Stomach smooth muscle (tissue), 2 donors: ENCODE data around the gene GLB1L2.

ENCODE experiments used
- H3K27ac ChIP-seq: one replicate; pipeline ENCODE4 v1.7.0; 2013; ENCODE audit warnings: mild to moderate bottlenecking, low read length, inconsistent platforms
- H3K27me3 ChIP-seq, 2 donors: one replicate each; pipeline ENCODE4 v1.7.0; 2013; ENCODE audit warnings: low read length in 2 of 2; ENCODE audit not compliant: insufficient read depth in 2 of 2, control insufficient read depth in 1 of 2
- H3K36me3 ChIP-seq, 2 donors: one replicate each; pipeline ENCODE4 v1.7.0; 2013; ENCODE audit warnings: low read length in 2 of 2; ENCODE audit not compliant: control insufficient read depth in 2 of 2, insufficient read depth in 2 of 2
- H3K4me1 ChIP-seq: one replicate; pipeline ENCODE4 v1.7.0; 2013; ENCODE audit warnings: low read length; ENCODE audit not compliant: control insufficient read depth, insufficient read depth
- H3K4me3 ChIP-seq, 2 donors: one replicate each; pipeline ENCODE4 v1.7.0; 2013; ENCODE audit warnings: low read length in 2 of 2
- H3K9ac ChIP-seq, 2 donors: one replicate each; pipeline ENCODE4 v1.7.0; 2013; ENCODE audit warnings: low read length in 2 of 2, mild to moderate bottlenecking in 1 of 2
- H3K9me3 ChIP-seq, 2 donors: one replicate each; pipeline ENCODE4 v1.7.0; 2013; ENCODE audit warnings: low read length in 2 of 2; ENCODE audit not compliant: control insufficient read depth in 2 of 2
- donor health status: healthy.
- donor health status: Pancreatic carcinoma.

The GLB1L2 gene

DNA sequence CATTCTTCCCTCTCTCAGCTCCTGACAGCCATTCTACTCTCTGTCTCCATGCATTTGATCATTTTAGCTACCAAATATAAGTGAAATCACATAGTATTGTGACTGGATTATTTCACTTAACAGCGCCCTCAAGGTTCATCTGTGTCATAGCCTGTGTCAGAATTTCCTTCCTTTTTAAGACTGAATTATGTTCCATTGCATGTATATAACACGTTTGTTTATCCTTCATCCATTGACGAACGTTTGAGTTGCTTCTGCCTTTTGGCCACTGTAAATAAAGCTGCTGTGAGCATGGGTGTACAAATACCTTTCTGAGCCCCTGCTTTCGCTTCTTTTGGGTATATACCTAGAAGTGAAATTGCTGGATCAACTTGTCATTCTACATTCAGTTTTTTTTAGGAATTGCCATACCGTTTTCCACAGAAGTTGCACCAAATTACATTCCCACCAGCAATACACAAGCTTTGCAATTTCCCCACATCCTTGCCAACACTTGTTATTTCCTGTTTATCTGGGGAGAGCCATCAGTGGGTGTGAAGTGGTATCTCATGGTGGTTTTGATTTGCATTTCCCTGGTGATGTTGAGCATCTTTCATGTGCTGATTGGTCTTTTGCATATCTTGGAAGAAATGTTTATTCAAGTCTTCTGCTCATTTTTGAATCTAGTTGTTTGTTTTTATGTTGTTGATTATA, 17.5 kb downstream of the GLB1L2 start:
- no peaks in the 10 kb centered on the region for H3K9me3 ChIP-seq

DNA sequence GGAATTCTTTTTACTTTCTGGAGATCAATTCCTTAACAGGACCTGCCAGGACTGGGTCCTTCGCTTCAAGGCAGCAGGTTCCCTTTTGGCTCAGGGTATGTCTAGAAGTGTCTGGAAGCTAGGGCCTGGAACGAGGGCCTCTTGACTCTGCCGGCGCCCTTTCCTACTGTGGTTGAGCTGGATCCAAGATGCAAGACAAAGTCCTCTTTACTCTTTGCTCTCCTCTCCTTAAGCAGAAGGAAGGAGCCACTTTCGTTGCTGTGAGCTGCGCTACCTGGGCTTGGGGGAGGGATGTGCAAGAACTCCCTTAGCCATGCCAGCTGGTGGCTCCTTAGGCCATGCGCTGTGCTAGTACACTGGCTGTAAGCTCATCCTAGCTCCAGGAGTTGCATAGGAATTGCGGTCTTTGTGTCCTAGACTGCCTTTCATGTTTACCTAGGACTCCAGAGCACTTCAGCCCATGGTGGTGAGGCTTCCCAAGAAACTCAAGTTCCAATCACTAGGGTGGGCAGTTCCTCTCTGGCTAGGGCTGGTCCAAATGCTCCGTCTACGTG, 18.1 kb downstream of the GLB1L2 start:
- no peaks in the 10 kb centered on the region for H3K4me1 ChIP-seq
- H3K27ac ChIP-seq: no peak overlapping the region
- no peaks in the 10 kb centered on the region for H3K9me3 ChIP-seq
- no peak overlapping the region for H3K9ac ChIP-seq
- no peaks in the 10 kb centered on the region for H3K27me3 ChIP-seq
- peaks cover 0 to 2% of the 10 kb centered on the region in 2 donors for H3K36me3 ChIP-seq
- H3K4me3 ChIP-seq: no peak overlapping the region

More for the DNA sequence above, 17.5 kb downstream of the GLB1L2 start:
- Histone ChIP-seq H3K4me1 (no peaks in the 10 kb centered on the region), H3K9ac (no peak overlapping the region), H3K36me3 (peaks cover 0 to 2% of the 10 kb centered on the region in 2 donors), H3K27ac (no peak overlapping the region), H3K27me3 (no peaks in the 10 kb centered on the region), H3K4me3 (no peak overlapping the region)

DNA sequence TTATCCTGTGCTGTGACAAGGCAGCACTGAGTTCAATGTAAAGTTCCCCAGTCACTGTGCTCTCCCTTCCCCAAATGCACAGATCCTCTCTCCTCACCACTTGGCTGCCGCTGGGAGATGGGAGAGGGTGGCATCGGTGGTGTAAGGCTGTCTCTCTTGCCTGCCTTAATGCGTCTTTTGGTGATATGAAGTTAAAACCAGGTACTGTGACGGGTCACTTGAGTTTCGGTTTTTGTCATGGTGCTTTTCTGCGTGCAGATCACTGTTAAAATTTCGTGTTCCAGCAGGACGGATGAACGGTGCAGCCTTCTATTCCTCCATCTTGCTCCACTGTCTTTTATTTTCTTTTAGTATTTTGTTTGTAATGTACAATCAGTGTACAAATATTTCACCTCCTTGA, 18.6 kb downstream of the GLB1L2 start:
- H3K9me3 ChIP-seq: no peaks in the 10 kb centered on the region
- H3K9ac ChIP-seq: no peak overlapping the region
- H3K27me3 ChIP-seq: no peaks in the 10 kb centered on the region
- no peak overlapping the region for H3K27ac ChIP-seq
- H3K4me1 ChIP-seq: no peaks in the 10 kb centered on the region
- H3K36me3 ChIP-seq: peaks cover 0 to 2% of the 10 kb centered on the region in 2 donors
- no peak overlapping the region for H3K4me3 ChIP-seq

DNA sequence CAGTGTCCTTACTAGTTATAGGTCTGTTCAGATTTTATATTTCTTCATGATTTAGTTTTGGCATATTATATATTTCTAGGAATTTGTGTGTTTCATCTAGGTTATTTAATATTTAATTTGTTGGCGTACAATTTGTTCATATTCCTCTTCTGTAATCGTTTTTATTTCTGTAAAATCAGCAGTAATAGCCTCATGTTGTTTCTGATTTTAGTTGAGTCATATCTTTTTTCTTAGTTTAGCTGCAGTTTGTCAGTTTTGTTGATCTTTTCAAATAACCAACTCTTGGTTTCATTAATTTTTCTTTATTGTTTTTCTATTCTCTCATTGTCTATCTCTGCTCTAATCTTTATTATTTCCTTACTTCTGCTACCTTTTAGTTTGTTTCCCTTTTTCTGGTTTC, 20.3 kb downstream of the GLB1L2 start:
- Histone ChIP-seq H3K4me1 (no peaks in the 10 kb centered on the region), H3K9ac (no peak overlapping the region), H3K36me3 (peaks cover 0 to 2% of the 10 kb centered on the region in 2 donors), H3K27ac (no peak overlapping the region), H3K9me3 (no peaks in the 10 kb centered on the region), H3K27me3 (no peaks in the 10 kb centered on the region), H3K4me3 (no peak overlapping the region)

DNA sequence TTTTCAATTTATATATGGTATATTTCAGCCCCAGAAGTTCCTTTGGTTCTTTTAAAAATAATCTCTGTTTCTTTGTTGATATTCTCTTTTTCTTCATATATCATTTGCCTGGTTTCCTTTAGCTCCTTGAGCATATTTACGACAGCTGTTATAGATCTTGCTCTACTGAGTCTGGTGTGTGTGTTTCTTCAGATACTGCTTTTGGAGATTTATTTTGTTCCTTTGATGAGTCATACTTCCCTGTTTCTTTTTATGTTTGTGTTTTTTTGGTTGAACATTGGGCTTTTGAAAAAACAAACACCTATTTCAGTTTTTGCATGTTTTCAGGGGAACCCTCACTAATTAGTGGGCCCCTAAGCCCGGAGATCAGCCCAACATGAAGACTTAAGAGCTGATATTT, 23.3 kb downstream of the GLB1L2 start:
- Histone ChIP-seq H3K9me3 (no peaks in the 10 kb centered on the region), H3K27ac (no peak overlapping the region), H3K27me3 (no peaks in the 10 kb centered on the region), H3K4me3 (no peak overlapping the region), H3K4me1 (no peaks in the 10 kb centered on the region), H3K36me3 (no peaks in the 10 kb centered on the region), H3K9ac (no peak overlapping the region)

DNA sequence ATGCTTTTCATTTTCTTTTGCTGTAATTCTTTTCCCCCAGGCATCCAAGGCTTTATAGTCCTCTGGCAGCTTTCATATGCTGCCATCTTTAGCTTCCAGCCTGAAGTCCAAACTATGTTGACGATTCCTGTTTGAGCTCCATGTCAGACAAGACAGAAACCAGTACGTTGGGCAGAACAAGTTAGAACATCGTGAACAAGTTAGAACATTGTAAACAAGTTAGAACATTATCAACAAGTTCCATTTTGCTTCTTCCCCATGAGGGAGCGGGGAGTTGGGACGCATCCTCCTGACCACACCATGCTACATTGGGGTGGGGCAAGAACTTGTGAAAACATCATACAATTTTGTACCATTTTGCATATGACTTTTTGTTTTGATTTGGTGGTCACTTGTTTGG, 23.9 kb downstream of the GLB1L2 start:
- Histone ChIP-seq H3K4me1 (no peaks in the 10 kb centered on the region), H3K9me3 (no peaks in the 10 kb centered on the region), H3K27ac (peak overlapping the region; percentile 41)

DNA sequence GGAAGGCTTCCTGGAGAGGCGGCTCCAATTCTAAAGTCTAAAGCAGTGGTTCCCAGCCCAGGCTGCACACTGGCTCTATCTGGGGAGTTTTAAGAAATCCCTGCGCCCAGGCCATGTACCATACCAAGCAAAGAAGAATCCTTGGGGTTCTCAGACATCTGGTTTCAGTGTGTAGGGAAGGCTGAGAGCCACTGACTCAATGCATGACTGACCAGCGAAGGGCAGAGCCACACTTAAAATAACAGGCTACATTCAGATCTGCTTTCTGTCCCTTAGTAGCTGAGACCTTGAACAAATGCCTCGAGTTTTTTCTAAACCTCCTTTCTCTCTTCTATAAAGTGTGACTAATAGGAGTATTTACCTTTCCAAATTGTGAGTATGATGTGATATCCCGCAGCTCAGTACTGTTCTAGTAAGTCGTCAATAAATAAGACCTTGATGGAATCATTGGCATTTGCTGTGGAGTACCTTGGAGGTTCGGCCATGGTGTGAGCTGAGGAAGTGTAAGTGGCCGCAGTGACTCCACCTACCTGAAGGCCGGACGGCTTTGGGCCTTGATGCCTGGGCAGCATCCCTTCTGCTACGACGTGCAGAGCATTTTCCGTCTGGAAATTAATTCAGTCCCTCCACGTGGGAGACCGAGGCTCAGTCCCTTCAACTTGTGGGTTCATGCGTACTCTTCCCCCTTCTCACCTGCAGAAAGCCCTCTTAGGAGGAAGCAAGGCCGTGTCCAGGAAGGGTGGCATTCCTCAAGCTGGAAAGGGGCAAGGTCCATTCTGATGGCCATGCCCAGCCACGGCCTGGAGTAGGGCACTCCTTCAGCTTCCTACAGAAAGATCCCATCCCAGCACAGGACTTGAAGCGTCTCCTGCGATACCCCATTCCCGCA, 25.1 kb downstream of the GLB1L2 start:
- Histone ChIP-seq H3K4me1 (no peaks in the 10 kb centered on the region), H3K4me3 (no peak overlapping the region), H3K36me3 (no peaks in the 10 kb centered on the region), H3K9me3 (no peaks in the 10 kb centered on the region), H3K27me3 (no peaks in the 10 kb centered on the region), H3K9ac (no peak overlapping the region), H3K27ac (no peak overlapping the region)

More for the DNA sequence above, 23.9 kb downstream of the GLB1L2 start:
- no peak overlapping the region for H3K4me3 ChIP-seq
- no peaks in the 10 kb centered on the region for H3K36me3 ChIP-seq
- no peak overlapping the region for H3K9ac ChIP-seq
- H3K27me3 ChIP-seq: no peaks in the 10 kb centered on the region

DNA sequence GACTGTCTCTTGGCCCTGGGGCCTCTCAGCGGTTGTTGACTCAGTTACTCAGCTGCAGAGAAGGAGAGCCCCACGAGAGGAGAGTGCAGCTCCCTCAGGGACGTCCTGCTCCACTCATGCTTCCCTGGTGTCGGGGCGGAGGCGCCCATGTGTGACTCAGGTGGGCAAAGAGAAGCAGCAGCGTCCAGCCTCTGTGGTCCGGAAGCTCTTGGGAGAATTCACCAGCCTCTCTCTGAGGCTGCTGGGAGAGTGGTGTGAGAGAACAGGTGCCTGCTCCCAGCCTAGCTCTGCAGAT, 25.7 kb downstream of the GLB1L2 start:
- H3K27ac ChIP-seq: no peak overlapping the region
- H3K36me3 ChIP-seq: no peaks in the 10 kb centered on the region
- no peaks in the 10 kb centered on the region for H3K27me3 ChIP-seq
- H3K9ac ChIP-seq: no peak overlapping the region
- H3K9me3 ChIP-seq: no peaks in the 10 kb centered on the region
- no peak overlapping the region for H3K4me3 ChIP-seq
- H3K4me1 ChIP-seq: no peaks in the 10 kb centered on the region

DNA sequence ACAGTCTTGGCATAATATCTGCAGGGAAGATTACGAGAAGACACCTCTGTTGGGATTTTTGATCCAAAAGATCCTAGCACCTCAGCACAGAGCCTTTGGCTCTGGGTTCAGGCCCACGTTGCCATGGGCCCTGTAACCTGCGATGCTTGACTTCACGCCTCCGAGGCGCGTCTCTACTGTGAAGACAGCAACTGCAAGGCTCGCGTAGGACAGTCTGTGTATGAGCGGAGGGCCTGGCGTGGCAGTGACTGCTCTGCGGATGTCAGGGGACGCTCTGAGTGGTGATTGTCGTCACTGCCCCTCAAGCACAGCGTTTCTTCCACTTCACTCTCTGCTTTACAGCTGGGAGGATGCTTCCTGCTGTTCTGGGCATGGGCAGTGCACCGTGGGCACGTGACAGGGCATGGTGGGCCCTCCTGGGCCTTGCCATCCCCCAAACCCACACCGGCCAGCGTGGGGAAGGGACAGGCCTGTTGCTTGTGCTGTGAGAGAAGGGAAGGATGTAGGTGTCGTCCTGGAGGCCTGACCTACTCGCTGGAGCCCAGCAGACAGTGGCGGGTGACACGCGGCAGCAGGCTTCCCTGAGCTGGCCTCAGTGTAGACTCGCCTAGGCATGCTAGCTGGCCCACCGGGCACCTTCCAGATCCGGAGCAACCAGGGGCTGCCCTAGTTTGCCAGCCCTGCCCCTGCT, 26.5 kb downstream of the GLB1L2 start:
- no peak overlapping the region for H3K27ac ChIP-seq

DNA sequence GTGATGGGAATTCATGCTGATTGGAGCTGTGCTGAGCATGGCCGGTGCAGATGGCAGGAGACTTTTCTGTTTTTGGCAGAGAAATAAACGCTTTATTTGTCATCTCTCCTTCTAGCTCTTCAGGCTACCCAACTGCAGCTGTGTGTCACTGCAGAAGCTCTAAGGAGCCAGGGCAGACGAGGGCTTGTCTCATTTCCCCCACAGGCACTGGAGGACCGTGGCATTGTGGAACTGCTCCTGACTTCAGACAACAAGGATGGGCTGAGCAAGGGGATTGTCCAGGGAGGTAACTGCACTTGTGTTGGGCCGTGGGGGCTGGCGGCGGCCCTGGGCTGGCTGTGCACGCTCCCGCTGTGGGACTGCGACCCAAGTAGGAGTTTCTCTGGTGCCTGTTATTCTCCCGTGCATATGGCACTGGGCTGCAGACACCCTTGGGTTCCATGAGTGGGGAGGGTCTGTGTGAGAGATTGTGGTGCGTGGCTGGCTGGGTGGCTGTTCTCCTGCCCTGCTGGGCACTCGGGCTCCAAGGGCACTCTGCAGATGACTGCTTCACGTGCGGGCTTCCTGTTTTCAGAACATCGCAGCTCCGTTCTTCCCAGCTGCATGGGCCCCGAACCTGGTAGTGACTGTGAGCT, 27.2 kb downstream of the GLB1L2 start:
- Histone ChIP-seq H3K27me3 (no peaks in the 10 kb centered on the region), H3K4me3 (no peak overlapping the region), H3K9ac (no peak overlapping the region), H3K36me3 (no peaks in the 10 kb centered on the region), H3K4me1 (no peaks in the 10 kb centered on the region), H3K27ac (no peak overlapping the region), H3K9me3 (no peaks in the 10 kb centered on the region)

More for the DNA sequence above, 26.5 kb downstream of the GLB1L2 start:
- no peaks in the 10 kb centered on the region for H3K4me1 ChIP-seq
- no peaks in the 10 kb centered on the region for H3K9me3 ChIP-seq
- H3K9ac ChIP-seq: no peak overlapping the region
- H3K4me3 ChIP-seq: no peak overlapping the region
- no peaks in the 10 kb centered on the region for H3K36me3 ChIP-seq
- no peaks in the 10 kb centered on the region for H3K27me3 ChIP-seq
